ENCODE data around the gene URM1.

The URM1 gene

GRCh38 chr9:128393145-128393775 lies 22.1 kb downstream of the URM1 start:
- no peaks in the 10 kb centered on the region for H3F3A ChIP-seq (ENCODE audit: insufficient read depth, low read length)
- H3K9me2 ChIP-seq (ENCODE audit: low read depth, low read length), result no peaks in the 10 kb centered on the region
- no peaks in the 10 kb centered on the region for H3K27me3 ChIP-seq (ENCODE audit: insufficient read depth, low read length)
- no peaks in the 10 kb centered on the region for H3K79me2 ChIP-seq (ENCODE audit: insufficient read depth, low read length)
- no peak overlapping the region for H3K4me3 ChIP-seq (ENCODE audit: low read depth, low read length, poor library complexity, severe bottlenecking)
- H3K36me3 ChIP-seq (ENCODE audit: insufficient read depth, low read length), result peaks cover 17% of the 10 kb centered on the region
- no peak overlapping the region for H2AFZ ChIP-seq (ENCODE audit: low read length)
- no peak overlapping the region for H3K4me2 ChIP-seq (ENCODE audit: low read length)
- H3K27ac ChIP-seq (ENCODE audit: low read depth, low read length, poor library complexity, severe bottlenecking), result no peak overlapping the region
- H4K20me1 ChIP-seq (ENCODE audit: insufficient read depth, low read length), result no peaks in the 10 kb centered on the region
- H3K4me1 ChIP-seq (ENCODE audit: insufficient read depth, low read length, severe bottlenecking), result no peaks in the 10 kb centered on the region
- no peak overlapping the region for H3K9ac ChIP-seq (ENCODE audit: low read length)
- H3K9me3 ChIP-seq (ENCODE audit: low read length), result no peaks in the 10 kb centered on the region
- no peak for TF ChIP-seq EZH2 (IDR thresholded peaks at IDR 0.05; ENCODE audit: borderline replicate concordance, low read length)
- TF ChIP-seq, protein P1, sequence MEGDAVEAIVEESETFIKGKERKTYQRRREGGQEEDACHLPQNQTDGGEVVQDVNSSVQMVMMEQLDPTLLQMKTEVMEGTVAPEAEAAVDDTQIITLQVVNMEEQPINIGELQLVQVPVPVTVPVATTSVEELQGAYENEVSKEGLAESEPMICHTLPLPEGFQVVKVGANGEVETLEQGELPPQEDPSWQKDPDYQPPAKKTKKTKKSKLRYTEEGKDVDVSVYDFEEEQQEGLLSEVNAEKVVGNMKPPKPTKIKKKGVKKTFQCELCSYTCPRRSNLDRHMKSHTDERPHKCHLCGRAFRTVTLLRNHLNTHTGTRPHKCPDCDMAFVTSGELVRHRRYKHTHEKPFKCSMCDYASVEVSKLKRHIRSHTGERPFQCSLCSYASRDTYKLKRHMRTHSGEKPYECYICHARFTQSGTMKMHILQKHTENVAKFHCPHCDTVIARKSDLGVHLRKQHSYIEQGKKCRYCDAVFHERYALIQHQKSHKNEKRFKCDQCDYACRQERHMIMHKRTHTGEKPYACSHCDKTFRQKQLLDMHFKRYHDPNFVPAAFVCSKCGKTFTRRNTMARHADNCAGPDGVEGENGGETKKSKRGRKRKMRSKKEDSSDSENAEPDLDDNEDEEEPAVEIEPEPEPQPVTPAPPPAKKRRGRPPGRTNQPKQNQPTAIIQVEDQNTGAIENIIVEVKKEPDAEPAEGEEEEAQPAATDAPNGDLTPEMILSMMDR (IDR thresholded peaks at IDR 0.05; ENCODE audit: low read length), result no peak

DNA sequence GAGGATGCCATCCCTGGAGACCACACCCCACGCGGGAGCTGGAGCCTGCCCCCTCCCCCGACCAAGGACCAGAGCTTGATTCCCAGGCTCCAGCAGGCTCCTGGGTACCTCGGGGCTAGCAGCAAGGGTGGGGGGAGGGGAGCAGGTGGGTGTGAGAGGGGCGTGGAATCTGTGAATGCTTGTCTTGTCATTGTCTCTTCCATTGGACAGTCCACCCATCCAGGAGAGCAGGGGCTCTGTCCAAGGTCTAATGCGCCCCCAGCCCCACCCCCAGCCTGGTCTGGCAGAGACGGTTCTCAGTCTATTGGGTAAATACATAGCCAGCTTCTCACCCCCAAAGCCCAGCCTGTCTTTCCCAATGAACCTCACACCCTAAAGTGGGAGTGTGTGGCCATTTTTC lies 22.8 kb downstream of the URM1 start:
- peaks cover 10% of the 10 kb centered on the region for H3K36me3 ChIP-seq (ENCODE audit: insufficient read depth, low read length)
- H2AFZ ChIP-seq (ENCODE audit: low read length), result no peak overlapping the region
- no peaks in the 10 kb centered on the region for H3K27me3 ChIP-seq (ENCODE audit: insufficient read depth, low read length)
- no peaks in the 10 kb centered on the region for H4K20me1 ChIP-seq (ENCODE audit: insufficient read depth, low read length)
- no peak overlapping the region for H3K27ac ChIP-seq (ENCODE audit: low read depth, low read length, poor library complexity, severe bottlenecking)
- H3K79me2 ChIP-seq (ENCODE audit: insufficient read depth, low read length), result no peaks in the 10 kb centered on the region
- no peak overlapping the region for H3K4me3 ChIP-seq (ENCODE audit: low read depth, low read length, poor library complexity, severe bottlenecking)
- TF ChIP-seq, protein P1 (IDR thresholded peaks at IDR 0.05; ENCODE audit: low read length), result no peak
- no peak for TF ChIP-seq EZH2 (IDR thresholded peaks at IDR 0.05; ENCODE audit: borderline replicate concordance, low read length)
- no peaks in the 10 kb centered on the region for H3K9me3 ChIP-seq (ENCODE audit: low read length)
- H3K4me2 ChIP-seq (ENCODE audit: low read length), result no peak overlapping the region
- no peaks in the 10 kb centered on the region for H3F3A ChIP-seq (ENCODE audit: insufficient read depth, low read length)
- no peaks in the 10 kb centered on the region for H3K4me1 ChIP-seq (ENCODE audit: insufficient read depth, low read length, severe bottlenecking)
- no peaks in the 10 kb centered on the region for H3K9me2 ChIP-seq (ENCODE audit: low read depth, low read length)
- no peak overlapping the region for H3K9ac ChIP-seq (ENCODE audit: low read length)

DNA sequence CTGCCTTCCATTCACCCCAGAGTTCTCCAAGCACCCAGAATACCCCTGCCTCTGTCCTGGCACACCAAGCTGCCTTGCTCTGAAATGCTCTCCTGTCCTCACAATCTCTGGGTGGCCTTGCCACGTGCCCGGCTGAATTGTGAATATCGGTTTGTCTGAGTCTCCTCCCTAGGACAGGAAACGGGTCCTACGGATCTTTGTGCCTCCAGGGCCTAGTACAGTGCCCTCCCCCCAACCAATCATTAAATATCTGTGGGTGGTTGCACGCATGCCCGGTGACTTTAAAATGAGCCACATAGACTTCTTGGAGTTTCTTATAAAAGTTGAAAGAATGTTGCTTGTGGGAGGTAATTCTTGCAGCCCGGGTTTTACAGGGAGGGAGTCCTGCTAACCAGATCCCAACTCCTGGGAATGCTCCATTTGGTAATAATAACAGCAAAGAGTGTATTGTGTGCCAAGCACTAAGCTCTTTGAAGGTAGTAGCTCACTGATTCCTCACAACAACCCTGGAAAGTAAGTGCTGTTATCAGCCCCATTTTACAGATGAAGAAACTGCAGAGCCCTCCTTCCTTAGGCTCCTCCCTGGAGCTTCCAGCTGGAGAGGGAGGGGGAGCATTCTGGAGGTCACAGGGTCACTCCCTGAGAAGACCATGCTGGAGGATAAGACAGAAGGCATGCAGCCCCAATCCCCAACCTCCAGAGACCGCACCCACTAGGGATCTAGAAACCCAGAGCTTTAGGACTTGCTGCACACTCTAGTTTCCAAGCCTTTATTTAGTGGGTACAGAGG lies 23.4 kb downstream of the URM1 start:
- no peak overlapping the region for H3K4me2 ChIP-seq (ENCODE audit: low read length)
- no peaks in the 10 kb centered on the region for H3K9me3 ChIP-seq (ENCODE audit: low read length)
- no peak overlapping the region for H2AFZ ChIP-seq (ENCODE audit: low read length)
- no peaks in the 10 kb centered on the region for H3K9me2 ChIP-seq (ENCODE audit: low read depth, low read length)
- peaks cover 6% of the 10 kb centered on the region for H3K36me3 ChIP-seq (ENCODE audit: insufficient read depth, low read length)
- H3K9ac ChIP-seq (ENCODE audit: low read length), result no peak overlapping the region
- no peak overlapping the region for H3K4me3 ChIP-seq (ENCODE audit: low read depth, low read length, poor library complexity, severe bottlenecking)
- no peak overlapping the region for H3K27ac ChIP-seq (ENCODE audit: low read depth, low read length, poor library complexity, severe bottlenecking)
- TF ChIP-seq, protein P1 (IDR thresholded peaks at IDR 0.05; ENCODE audit: low read length), result no peak
- no peak for TF ChIP-seq EZH2 (IDR thresholded peaks at IDR 0.05; ENCODE audit: borderline replicate concordance, low read length)
- H3K27me3 ChIP-seq (ENCODE audit: insufficient read depth, low read length), result no peaks in the 10 kb centered on the region
- H3F3A ChIP-seq (ENCODE audit: insufficient read depth, low read length), result no peaks in the 10 kb centered on the region
- H3K79me2 ChIP-seq (ENCODE audit: insufficient read depth, low read length), result no peaks in the 10 kb centered on the region
- no peaks in the 10 kb centered on the region for H4K20me1 ChIP-seq (ENCODE audit: insufficient read depth, low read length)
- no peaks in the 10 kb centered on the region for H3K4me1 ChIP-seq (ENCODE audit: insufficient read depth, low read length, severe bottlenecking)

All from OCI-LY1 (cell line).